Measurements from ENCODE around the gene SCN1A. TPM values are rescaled to one million over a fixed set of nuclear protein-coding genes. Genes with fewer than 3 reads are reported as not detected.
"Not testable (repeated sequence)": the region's sequence is repeated elsewhere in the genome, so short reads cannot be mapped to it uniquely, and the experiment has no call there.

Gene SCN1A
- polyA plus RNA-seq, 1 donor (not counting 4 experiments of a cell fraction or from before 2014, with no cell fraction given) = not detected

DNA sequence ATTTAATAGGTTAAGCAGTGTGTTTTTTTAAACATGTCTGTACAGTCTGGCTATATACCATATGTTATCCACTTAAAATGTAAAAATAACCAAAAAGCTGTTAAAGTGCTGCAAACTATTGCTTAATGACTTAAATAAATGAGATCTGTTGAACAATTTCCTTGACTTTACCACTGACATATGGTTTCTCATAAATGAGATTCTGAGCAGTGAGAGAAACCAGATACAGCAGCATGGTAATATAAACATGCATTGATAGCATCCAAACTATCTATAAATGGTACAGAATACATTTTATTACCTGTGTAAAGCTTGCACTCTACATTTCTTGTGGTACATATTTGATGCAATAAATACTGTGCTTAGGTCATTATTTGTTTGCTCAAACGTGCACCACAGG lies 138.0 kb downstream of the SCN1A start:
- H3K9ac ChIP-seq (ENCODE audit: control insufficient read depth, extremely low read depth, insufficient read depth, low read length) = no peak overlapping the region
- H3K4me1 ChIP-seq (ENCODE audit: control insufficient read depth, extremely low read depth, insufficient read depth, low read length) = no peaks in the 10 kb centered on the region
- TF ChIP-seq, protein P1, sequence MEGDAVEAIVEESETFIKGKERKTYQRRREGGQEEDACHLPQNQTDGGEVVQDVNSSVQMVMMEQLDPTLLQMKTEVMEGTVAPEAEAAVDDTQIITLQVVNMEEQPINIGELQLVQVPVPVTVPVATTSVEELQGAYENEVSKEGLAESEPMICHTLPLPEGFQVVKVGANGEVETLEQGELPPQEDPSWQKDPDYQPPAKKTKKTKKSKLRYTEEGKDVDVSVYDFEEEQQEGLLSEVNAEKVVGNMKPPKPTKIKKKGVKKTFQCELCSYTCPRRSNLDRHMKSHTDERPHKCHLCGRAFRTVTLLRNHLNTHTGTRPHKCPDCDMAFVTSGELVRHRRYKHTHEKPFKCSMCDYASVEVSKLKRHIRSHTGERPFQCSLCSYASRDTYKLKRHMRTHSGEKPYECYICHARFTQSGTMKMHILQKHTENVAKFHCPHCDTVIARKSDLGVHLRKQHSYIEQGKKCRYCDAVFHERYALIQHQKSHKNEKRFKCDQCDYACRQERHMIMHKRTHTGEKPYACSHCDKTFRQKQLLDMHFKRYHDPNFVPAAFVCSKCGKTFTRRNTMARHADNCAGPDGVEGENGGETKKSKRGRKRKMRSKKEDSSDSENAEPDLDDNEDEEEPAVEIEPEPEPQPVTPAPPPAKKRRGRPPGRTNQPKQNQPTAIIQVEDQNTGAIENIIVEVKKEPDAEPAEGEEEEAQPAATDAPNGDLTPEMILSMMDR (optimal IDR thresholded peaks at IDR 0.05 in 1 of 3, IDR thresholded peaks at IDR 0.05 in 1 of 3, conservative IDR thresholded peaks at IDR 0.05 in 1 of 3; ENCODE audit: extremely low read depth in 1 of 3, insufficient read depth in 2 of 3, low read length in 3 of 3) = no peak
- no peak for TF ChIP-seq EZH2 (IDR thresholded peaks at IDR 0.05; ENCODE audit: low read length)
- DNase-seq (ENCODE audit: low read depth, low spot score) (no peak), FAIRE-seq (no peak)
- H3K27me3 ChIP-seq (ENCODE audit: control insufficient read depth, extremely low read depth, insufficient read depth, low read length) = no peaks in the 10 kb centered on the region
- H2AFZ ChIP-seq (ENCODE audit: control insufficient read depth, low read length) = no peak overlapping the region
- no peak overlapping the region for H3K4me2 ChIP-seq (ENCODE audit: control insufficient read depth, extremely low read depth, insufficient read depth, low read depth, low read length)
- H3K4me3 ChIP-seq (ENCODE audit: control insufficient read depth in 2 of 3, extremely low read depth in 1 of 3, insufficient read depth in 2 of 3, low read depth in 1 of 3, low read length in 3 of 3) = no peak overlapping the region
- no peaks in the 10 kb centered on the region for H3K9me3 ChIP-seq (ENCODE audit: control insufficient read depth, low read depth, low read length)
- H4K20me1 ChIP-seq (ENCODE audit: control insufficient read depth, extremely low read depth, insufficient read depth, low read length) = no peaks in the 10 kb centered on the region
- H3K9me1 ChIP-seq (ENCODE audit: control insufficient read depth, extremely low read depth, insufficient read depth, low read length) = no peaks in the 10 kb centered on the region
- dilution Hi-C loops (cut with MboI; ENCODE audit: extremely low pct_ligation_motif_present, low sequenced_read_pairs) = no loop called here
- no peaks in the 10 kb centered on the region for H3K36me3 ChIP-seq (ENCODE audit: control insufficient read depth in 2 of 2, extremely low read depth in 1 of 2, insufficient read depth in 2 of 2, low read length in 2 of 2)
- H3K27ac ChIP-seq (ENCODE audit: control insufficient read depth, insufficient read depth, low read length) = no peak overlapping the region
- H3K79me2 ChIP-seq (ENCODE audit: control insufficient read depth, insufficient read depth, low read length) = no peaks in the 10 kb centered on the region

DNA sequence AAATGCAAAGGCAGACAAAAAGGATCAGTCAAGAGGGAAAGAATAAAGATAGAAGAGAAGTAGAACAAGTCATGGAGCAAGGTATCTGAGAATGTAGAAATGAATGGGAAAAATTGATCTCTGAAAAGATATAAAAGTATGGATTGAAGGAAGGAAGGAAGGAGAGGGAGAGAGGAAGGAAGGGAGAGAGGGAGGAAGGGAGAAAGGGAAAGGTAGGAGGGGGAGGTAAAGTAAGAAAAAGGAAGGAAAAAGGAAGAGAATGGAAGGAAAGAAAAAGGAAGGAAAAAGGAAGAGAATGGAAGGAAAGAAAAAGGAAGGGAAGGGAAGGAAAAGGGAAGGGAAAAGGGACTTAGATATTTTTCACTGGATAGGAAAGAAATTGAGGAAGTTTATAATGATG lies 142.7 kb downstream of the SCN1A start:
- H3K27me3 ChIP-seq (ENCODE audit: control insufficient read depth, extremely low read depth, insufficient read depth, low read length) = no peaks in the 10 kb centered on the region
- H3K9me1 ChIP-seq (ENCODE audit: control insufficient read depth, extremely low read depth, insufficient read depth, low read length) = no peaks in the 10 kb centered on the region
- H3K27ac ChIP-seq (ENCODE audit: control insufficient read depth, insufficient read depth, low read length) = no peak overlapping the region
- no peaks in the 10 kb centered on the region for H3K79me2 ChIP-seq (ENCODE audit: control insufficient read depth, insufficient read depth, low read length)
- TF ChIP-seq, protein P1 (optimal IDR thresholded peaks at IDR 0.05 in 1 of 3, IDR thresholded peaks at IDR 0.05 in 1 of 3, conservative IDR thresholded peaks at IDR 0.05 in 1 of 3; ENCODE audit: extremely low read depth in 1 of 3, insufficient read depth in 2 of 3, low read length in 3 of 3) = no peak
- TF ChIP-seq EZH2 (IDR thresholded peaks at IDR 0.05; ENCODE audit: low read length) = no peak
- no peak overlapping the region for H3K4me3 ChIP-seq (ENCODE audit: control insufficient read depth in 2 of 3, extremely low read depth in 1 of 3, insufficient read depth in 2 of 3, low read depth in 1 of 3, low read length in 3 of 3)
- H3K9me3 ChIP-seq (ENCODE audit: control insufficient read depth, low read depth, low read length) = no peaks in the 10 kb centered on the region
- DNase-seq (ENCODE audit: low read depth, low spot score) = no peak
- H2AFZ ChIP-seq (ENCODE audit: control insufficient read depth, low read length) = no peak overlapping the region
- H4K20me1 ChIP-seq (ENCODE audit: control insufficient read depth, extremely low read depth, insufficient read depth, low read length) = no peaks in the 10 kb centered on the region
- H3K4me2 ChIP-seq (ENCODE audit: control insufficient read depth, extremely low read depth, insufficient read depth, low read depth, low read length) = no peak overlapping the region
- no peak for FAIRE-seq
- no peaks in the 10 kb centered on the region for H3K4me1 ChIP-seq (ENCODE audit: control insufficient read depth, extremely low read depth, insufficient read depth, low read length)
- dilution Hi-C loops (cut with MboI; ENCODE audit: extremely low pct_ligation_motif_present, low sequenced_read_pairs) = no loop called here
- no peak overlapping the region for H3K9ac ChIP-seq (ENCODE audit: control insufficient read depth, extremely low read depth, insufficient read depth, low read length)
- H3K36me3 ChIP-seq (ENCODE audit: control insufficient read depth in 2 of 2, extremely low read depth in 1 of 2, insufficient read depth in 2 of 2, low read length in 2 of 2) = no peaks in the 10 kb centered on the region

DNA sequence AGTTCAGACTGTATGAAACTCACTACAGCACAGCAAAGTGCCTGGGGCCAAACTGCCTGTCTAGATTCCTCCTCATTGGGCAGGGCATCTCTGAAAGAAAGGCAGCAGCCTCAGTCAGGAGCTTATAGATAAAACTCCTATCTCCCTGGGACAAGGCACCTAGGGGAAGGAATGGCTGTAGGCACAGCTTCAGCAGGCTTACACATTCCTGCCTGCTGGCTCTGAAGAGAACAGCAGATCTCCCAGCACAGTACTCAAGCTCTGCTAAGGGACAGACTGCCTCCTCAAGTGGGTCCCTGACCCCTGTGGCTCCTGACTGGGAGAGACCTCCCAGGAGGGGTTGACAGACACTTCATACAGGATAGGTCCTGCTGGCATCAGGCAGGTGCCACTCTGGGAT lies 155.7 kb downstream of the SCN1A start:
- DNase-seq (ENCODE audit: low read depth, low spot score); H3K4me2 ChIP-seq (ENCODE audit: control insufficient read depth, extremely low read depth, insufficient read depth, low read depth, low read length); H3K36me3 ChIP-seq (ENCODE audit: control insufficient read depth in 2 of 2, extremely low read depth in 1 of 2, insufficient read depth in 2 of 2, low read length in 2 of 2); H3K27ac ChIP-seq (ENCODE audit: control insufficient read depth, insufficient read depth, low read length); H3K9me3 ChIP-seq (ENCODE audit: control insufficient read depth, low read depth, low read length); H3K4me3 ChIP-seq (ENCODE audit: control insufficient read depth in 2 of 3, extremely low read depth in 1 of 3, insufficient read depth in 2 of 3, low read depth in 1 of 3, low read length in 3 of 3); H3K27me3 ChIP-seq (ENCODE audit: control insufficient read depth, extremely low read depth, insufficient read depth, low read length); H3K9me1 ChIP-seq (ENCODE audit: control insufficient read depth, extremely low read depth, insufficient read depth, low read length); H3K4me1 ChIP-seq (ENCODE audit: control insufficient read depth, extremely low read depth, insufficient read depth, low read length); H4K20me1 ChIP-seq (ENCODE audit: control insufficient read depth, extremely low read depth, insufficient read depth, low read length); H2AFZ ChIP-seq (ENCODE audit: control insufficient read depth, low read length); H3K9ac ChIP-seq (ENCODE audit: control insufficient read depth, extremely low read depth, insufficient read depth, low read length); H3K79me2 ChIP-seq (ENCODE audit: control insufficient read depth, insufficient read depth, low read length); dilution Hi-C loops (cut with MboI; ENCODE audit: extremely low pct_ligation_motif_present, low sequenced_read_pairs); FAIRE-seq: not testable (repeated sequence)
